H1 (cell line): ENCODE results near the gene TLK1. TPM values are rescaled to one million over a fixed set of nuclear protein-coding genes. Genes with fewer than 3 reads are reported as not detected.

Source experiments
- CREB1 ChIP-seq: IDR thresholded peaks from 2 replicates; pipeline ENCODE4 v1.6.1; 2012; ENCODE audit warnings: inconsistent platforms
- EP300 ChIP-seq, 2 experiments: IDR thresholded peaks; 1 replicate in 1 of 2; 2 replicates in 1 of 2; pipeline ENCODE4 v1.6.1; 2011 to 2012; ENCODE audit warnings: low read depth in 2 of 2, low read length in 2 of 2, mild to moderate bottlenecking in 2 of 2, borderline replicate concordance in 1 of 2, inconsistent platforms in 1 of 2, moderate library complexity in 1 of 2
- GABPA ChIP-seq: IDR thresholded peaks from 2 replicates; pipeline ENCODE4 v1.6.1; 2011; ENCODE audit warnings: mild to moderate bottlenecking, low read length, moderate library complexity, borderline replicate concordance; ENCODE audit not compliant: insufficient read depth
- POLR2AphosphoS5 ChIP-seq: IDR thresholded peaks from 2 replicates; pipeline ENCODE4 v1.6.1; 2011; ENCODE audit warnings: low read depth, low read length
- RAD21 ChIP-seq, 2 experiments: IDR thresholded peaks in 1 of 2; conservative IDR thresholded peaks in 1 of 2; 2 replicates each; pipeline ENCODE4 v1.6.1; 2011; ENCODE audit warnings: low read depth in 2 of 2, low read length in 2 of 2, improper control_type of control experiment in 1 of 2, inconsistent platforms in 1 of 2, mild to moderate bottlenecking in 1 of 2, moderate library complexity in 1 of 2
- SAP30 ChIP-seq: fragments of 300-600 bp; sonication (generic); IDR thresholded peaks from 2 replicates; pipeline ENCODE4 v1.7.1; 2012; ENCODE audit warnings: low read length, moderate library complexity, mild to moderate bottlenecking, inconsistent platforms; ENCODE audit not compliant: insufficient read depth, insufficient replicate concordance
- polyA plus RNA-seq, 7 experiments: library from polyadenylated mRNA; depleted of rRNA in 3 of 7; stranded (reverse) in 5 of 7; unstranded in 2 of 7; fragments of >200 nt in 5 of 7; fragments of 200-250 nt in 2 of 7; gene quantifications; 1 replicate in 5 of 7; 2 replicates in 1 of 7; 4 replicates in 1 of 7; pipeline versions ENCODE4 v1.2.1 to v1.2.3, GENCODE V29; 2011 to 2013; ENCODE audit warnings: missing spikeins in 2 of 7, mixed read lengths in 2 of 7
- total RNA-seq: library from RNA; stranded (reverse); fragmentation: NEBNext Ultra II Directional; extraction: Animal tissue kit (Norgen Biotek cat#: 25700); gene quantifications from 2 replicates; pipeline ENCODE4 v1.2.1, GENCODE V29; 2021
- TF ChIP-seq, protein P1 (sequence below), 3 experiments: IDR thresholded peaks; 1 replicate in 2 of 3; 2 replicates in 1 of 3; pipeline versions ENCODE4 v1.5.1 to v1.6.1; 2011; ENCODE audit warnings: low read length in 3 of 3, mild to moderate bottlenecking in 3 of 3, inconsistent platforms in 2 of 3, low read depth in 1 of 3, moderate library complexity in 1 of 3; ENCODE audit not compliant: insufficient read depth in 1 of 3; ENCODE audit errors: control extremely low read depth in 1 of 3
- TF ChIP-seq, protein P2 (sequence below): fragments of 300-600 bp; sonication (generic); IDR thresholded peaks from 2 replicates; pipeline ENCODE4 v1.7.1; 2012; ENCODE audit warnings: low read length, moderate library complexity, mild to moderate bottlenecking, inconsistent platforms; ENCODE audit not compliant: insufficient replicate concordance

TLK1 gene
- total and polyA plus RNA-seq, 2 of the 8 experiments (the other 6 are each of a cell fraction or from before 2014, with no cell fraction given), result 11.2 to 102 TPM

DNA sequence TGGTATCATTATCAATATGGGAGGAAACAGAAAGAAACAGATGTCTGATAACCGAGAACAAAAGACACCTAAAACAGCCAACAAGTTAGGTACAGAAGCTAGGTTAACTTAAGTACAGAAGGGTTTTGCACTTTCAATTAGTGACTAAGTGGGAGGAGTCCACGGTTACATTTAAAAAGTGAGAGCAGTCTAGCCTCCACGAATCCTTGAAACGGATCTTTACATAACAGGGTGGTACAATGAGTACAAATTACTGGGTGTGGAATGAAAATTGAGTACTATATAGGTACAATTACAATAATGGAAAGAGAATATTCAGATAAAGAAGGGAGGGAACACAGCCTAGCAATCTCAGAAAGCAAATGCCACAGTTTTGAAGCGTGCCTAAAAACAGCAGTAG, 76.6 kb downstream of the TLK1 start (continued):
- TF ChIP-seq, protein P1, sequence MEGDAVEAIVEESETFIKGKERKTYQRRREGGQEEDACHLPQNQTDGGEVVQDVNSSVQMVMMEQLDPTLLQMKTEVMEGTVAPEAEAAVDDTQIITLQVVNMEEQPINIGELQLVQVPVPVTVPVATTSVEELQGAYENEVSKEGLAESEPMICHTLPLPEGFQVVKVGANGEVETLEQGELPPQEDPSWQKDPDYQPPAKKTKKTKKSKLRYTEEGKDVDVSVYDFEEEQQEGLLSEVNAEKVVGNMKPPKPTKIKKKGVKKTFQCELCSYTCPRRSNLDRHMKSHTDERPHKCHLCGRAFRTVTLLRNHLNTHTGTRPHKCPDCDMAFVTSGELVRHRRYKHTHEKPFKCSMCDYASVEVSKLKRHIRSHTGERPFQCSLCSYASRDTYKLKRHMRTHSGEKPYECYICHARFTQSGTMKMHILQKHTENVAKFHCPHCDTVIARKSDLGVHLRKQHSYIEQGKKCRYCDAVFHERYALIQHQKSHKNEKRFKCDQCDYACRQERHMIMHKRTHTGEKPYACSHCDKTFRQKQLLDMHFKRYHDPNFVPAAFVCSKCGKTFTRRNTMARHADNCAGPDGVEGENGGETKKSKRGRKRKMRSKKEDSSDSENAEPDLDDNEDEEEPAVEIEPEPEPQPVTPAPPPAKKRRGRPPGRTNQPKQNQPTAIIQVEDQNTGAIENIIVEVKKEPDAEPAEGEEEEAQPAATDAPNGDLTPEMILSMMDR (IDR thresholded peaks at IDR 0.05; ENCODE audit: control extremely low read depth in 1 of 3, insufficient read depth in 1 of 3, low read depth in 1 of 3, low read length in 3 of 3), result no peak
- TF ChIP-seq CREB1 (no peak), POLR2AphosphoS5 (no peak), SAP30 (no peak), RAD21 (IDR thresholded peaks at IDR 0.05 in 1 of 2, conservative IDR thresholded peaks at IDR 0.05 in 1 of 2; ENCODE audit: low read depth in 2 of 2, low read length in 2 of 2) (no peak), EP300 (IDR thresholded peaks at IDR 0.05; ENCODE audit: borderline replicate concordance in 1 of 2, low read depth in 2 of 2, low read length in 2 of 2) (no peak), GABPA (no peak)
- TF ChIP-seq, protein P2, sequence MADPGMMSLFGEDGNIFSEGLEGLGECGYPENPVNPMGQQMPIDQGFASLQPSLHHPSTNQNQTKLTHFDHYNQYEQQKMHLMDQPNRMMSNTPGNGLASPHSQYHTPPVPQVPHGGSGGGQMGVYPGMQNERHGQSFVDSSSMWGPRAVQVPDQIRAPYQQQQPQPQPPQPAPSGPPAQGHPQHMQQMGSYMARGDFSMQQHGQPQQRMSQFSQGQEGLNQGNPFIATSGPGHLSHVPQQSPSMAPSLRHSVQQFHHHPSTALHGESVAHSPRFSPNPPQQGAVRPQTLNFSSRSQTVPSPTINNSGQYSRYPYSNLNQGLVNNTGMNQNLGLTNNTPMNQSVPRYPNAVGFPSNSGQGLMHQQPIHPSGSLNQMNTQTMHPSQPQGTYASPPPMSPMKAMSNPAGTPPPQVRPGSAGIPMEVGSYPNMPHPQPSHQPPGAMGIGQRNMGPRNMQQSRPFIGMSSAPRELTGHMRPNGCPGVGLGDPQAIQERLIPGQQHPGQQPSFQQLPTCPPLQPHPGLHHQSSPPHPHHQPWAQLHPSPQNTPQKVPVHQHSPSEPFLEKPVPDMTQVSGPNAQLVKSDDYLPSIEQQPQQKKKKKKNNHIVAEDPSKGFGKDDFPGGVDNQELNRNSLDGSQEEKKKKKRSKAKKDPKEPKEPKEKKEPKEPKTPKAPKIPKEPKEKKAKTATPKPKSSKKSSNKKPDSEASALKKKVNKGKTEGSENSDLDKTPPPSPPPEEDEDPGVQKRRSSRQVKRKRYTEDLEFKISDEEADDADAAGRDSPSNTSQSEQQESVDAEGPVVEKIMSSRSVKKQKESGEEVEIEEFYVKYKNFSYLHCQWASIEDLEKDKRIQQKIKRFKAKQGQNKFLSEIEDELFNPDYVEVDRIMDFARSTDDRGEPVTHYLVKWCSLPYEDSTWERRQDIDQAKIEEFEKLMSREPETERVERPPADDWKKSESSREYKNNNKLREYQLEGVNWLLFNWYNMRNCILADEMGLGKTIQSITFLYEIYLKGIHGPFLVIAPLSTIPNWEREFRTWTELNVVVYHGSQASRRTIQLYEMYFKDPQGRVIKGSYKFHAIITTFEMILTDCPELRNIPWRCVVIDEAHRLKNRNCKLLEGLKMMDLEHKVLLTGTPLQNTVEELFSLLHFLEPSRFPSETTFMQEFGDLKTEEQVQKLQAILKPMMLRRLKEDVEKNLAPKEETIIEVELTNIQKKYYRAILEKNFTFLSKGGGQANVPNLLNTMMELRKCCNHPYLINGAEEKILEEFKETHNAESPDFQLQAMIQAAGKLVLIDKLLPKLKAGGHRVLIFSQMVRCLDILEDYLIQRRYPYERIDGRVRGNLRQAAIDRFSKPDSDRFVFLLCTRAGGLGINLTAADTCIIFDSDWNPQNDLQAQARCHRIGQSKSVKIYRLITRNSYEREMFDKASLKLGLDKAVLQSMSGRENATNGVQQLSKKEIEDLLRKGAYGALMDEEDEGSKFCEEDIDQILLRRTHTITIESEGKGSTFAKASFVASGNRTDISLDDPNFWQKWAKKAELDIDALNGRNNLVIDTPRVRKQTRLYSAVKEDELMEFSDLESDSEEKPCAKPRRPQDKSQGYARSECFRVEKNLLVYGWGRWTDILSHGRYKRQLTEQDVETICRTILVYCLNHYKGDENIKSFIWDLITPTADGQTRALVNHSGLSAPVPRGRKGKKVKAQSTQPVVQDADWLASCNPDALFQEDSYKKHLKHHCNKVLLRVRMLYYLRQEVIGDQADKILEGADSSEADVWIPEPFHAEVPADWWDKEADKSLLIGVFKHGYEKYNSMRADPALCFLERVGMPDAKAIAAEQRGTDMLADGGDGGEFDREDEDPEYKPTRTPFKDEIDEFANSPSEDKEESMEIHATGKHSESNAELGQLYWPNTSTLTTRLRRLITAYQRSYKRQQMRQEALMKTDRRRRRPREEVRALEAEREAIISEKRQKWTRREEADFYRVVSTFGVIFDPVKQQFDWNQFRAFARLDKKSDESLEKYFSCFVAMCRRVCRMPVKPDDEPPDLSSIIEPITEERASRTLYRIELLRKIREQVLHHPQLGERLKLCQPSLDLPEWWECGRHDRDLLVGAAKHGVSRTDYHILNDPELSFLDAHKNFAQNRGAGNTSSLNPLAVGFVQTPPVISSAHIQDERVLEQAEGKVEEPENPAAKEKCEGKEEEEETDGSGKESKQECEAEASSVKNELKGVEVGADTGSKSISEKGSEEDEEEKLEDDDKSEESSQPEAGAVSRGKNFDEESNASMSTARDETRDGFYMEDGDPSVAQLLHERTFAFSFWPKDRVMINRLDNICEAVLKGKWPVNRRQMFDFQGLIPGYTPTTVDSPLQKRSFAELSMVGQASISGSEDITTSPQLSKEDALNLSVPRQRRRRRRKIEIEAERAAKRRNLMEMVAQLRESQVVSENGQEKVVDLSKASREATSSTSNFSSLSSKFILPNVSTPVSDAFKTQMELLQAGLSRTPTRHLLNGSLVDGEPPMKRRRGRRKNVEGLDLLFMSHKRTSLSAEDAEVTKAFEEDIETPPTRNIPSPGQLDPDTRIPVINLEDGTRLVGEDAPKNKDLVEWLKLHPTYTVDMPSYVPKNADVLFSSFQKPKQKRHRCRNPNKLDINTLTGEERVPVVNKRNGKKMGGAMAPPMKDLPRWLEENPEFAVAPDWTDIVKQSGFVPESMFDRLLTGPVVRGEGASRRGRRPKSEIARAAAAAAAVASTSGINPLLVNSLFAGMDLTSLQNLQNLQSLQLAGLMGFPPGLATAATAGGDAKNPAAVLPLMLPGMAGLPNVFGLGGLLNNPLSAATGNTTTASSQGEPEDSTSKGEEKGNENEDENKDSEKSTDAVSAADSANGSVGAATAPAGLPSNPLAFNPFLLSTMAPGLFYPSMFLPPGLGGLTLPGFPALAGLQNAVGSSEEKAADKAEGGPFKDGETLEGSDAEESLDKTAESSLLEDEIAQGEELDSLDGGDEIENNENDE, result no peak
